OCI-LY7 (cell line): Measurements from ENCODE around the gene FAM168B. TPM values are rescaled to one million over a fixed set of nuclear protein-coding genes. Genes with fewer than 3 reads are reported as not detected.

Experiments
- BruUV-seq: library from RNA; stranded (reverse); fragments of 400-500 nt; replicated peaks from 2 replicates; lab custom pipeline; 2021; lab: Mats Ljungman, UMichigan
- CTCF ChIA-PET: fragments of 300-600 bp; sonication (Branson Sonifier 250); formaldehyde crosslinking; loops from one replicate; lab custom pipeline; 2022; ENCODE audit warnings: antibody characterized with exemption; ENCODE audit not compliant: unreplicated experiment; lab: Charles Lee
- POLR2A ChIA-PET: fragments of 300-600 bp; sonication (Branson Sonifier 250); formaldehyde crosslinking; loops from one replicate; lab custom pipeline; 2022; ENCODE audit warnings: antibody characterized with exemption; lab: Charles Lee
- DNase-seq: peaks from one replicate; pipeline ENCODE4 v3.0.0-alpha.2; 2015; ENCODE audit warnings: low spot score
- H2AFZ ChIP-seq: fragments of 200-600 bp; sonication (generic), shearing (Covaris generic); 2 replicates; pipeline ENCODE4 v1.6.1; 2014; ENCODE audit warnings: mild to moderate bottlenecking, antibody characterized with exemption, low read length, moderate library complexity
- H3K27ac ChIP-seq: fragments of 200-600 bp; sonication (generic); 2 replicates; pipeline ENCODE4 v1.5.1; 2014; ENCODE audit warnings: mixed run types, low read depth, mild to moderate bottlenecking, moderate library complexity, low read length, inconsistent platforms; ENCODE audit not compliant: poor library complexity, severe bottlenecking
- H3K36me3 ChIP-seq: fragments of 200-600 bp; sonication (generic); 2 replicates; pipeline ENCODE4 v1.6.1; 2014; ENCODE audit warnings: mild to moderate bottlenecking, antibody characterized with exemption, low read length, moderate library complexity, mixed read lengths; ENCODE audit not compliant: insufficient read depth
- H3K4me1 ChIP-seq: fragments of 200-600 bp; sonication (generic); 2 replicates; pipeline ENCODE4 v1.5.1; 2014; ENCODE audit warnings: mild to moderate bottlenecking, low read length; ENCODE audit not compliant: insufficient read depth, poor library complexity, severe bottlenecking
- H3K4me2 ChIP-seq: fragments of 200-600 bp; sonication (generic); 2 replicates; pipeline ENCODE4 v1.6.1; 2014; ENCODE audit warnings: mild to moderate bottlenecking, low read length
- H3K4me3 ChIP-seq: fragments of 200-600 bp; sonication (generic); 2 replicates; pipeline ENCODE4 v1.5.1; 2014; ENCODE audit warnings: mild to moderate bottlenecking, low read depth, low read length; ENCODE audit not compliant: poor library complexity, severe bottlenecking
- H3K79me2 ChIP-seq: fragments of 200-600 bp; sonication (generic); 2 replicates; pipeline ENCODE4 v1.6.1; 2016; ENCODE audit warnings: low read depth, mild to moderate bottlenecking, low read length, moderate library complexity, mixed read lengths; ENCODE audit not compliant: insufficient read depth
- H3K9me2 ChIP-seq: fragments of 200-600 bp; sonication (generic); 2 replicates; pipeline ENCODE4 v1.6.1; 2016; ENCODE audit warnings: mild to moderate bottlenecking, low read length, mixed read lengths; ENCODE audit not compliant: insufficient read depth
- H3K9me3 ChIP-seq: fragments of 200-600 bp; sonication (generic); 2 replicates; pipeline ENCODE4 v1.6.1; 2014; ENCODE audit warnings: mild to moderate bottlenecking, mixed run types, low read length, mixed read lengths
- H4K20me1 ChIP-seq: fragments of 200-600 bp; sonication (generic); 2 replicates; pipeline ENCODE4 v1.6.1; 2014; ENCODE audit warnings: mild to moderate bottlenecking, antibody characterized with exemption, low read length, moderate library complexity, mixed read lengths; ENCODE audit not compliant: insufficient read depth
- EZH2phosphoT487 ChIP-seq: fragments of 200-600 bp; sonication (generic); IDR thresholded peaks from 2 replicates; pipeline ENCODE4 v1.6.1; 2018; ENCODE audit warnings: low read depth, borderline replicate concordance, mild to moderate bottlenecking, mixed run types, antibody characterized with exemption, low read length, moderate library complexity, mixed read lengths
- intact Hi-C: fragments of 100-400 bp; cut with micrococcal nuclease; formaldehyde crosslinking; loops from one replicate; pipeline ENCODE4 v1.10.0; 2022; ENCODE audit not compliant: unreplicated experiment
- total RNA-seq, 2 experiments: library from RNA; depleted of rRNA in 1 of 2; stranded (reverse); fragments of >200 nt in 1 of 2; shearing (Covaris generic) in 1 of 2; gene quantifications; 2 replicates each; pipeline ENCODE4 v1.2.3, GENCODE V29; 2014 to 2022
- TF ChIP-seq, protein P1 (sequence below): fragments of 200-600 bp; sonication (generic); conservative IDR thresholded peaks from 2 replicates; pipeline ENCODE4 v1.5.1; 2014; ENCODE audit warnings: mild to moderate bottlenecking, antibody characterized with exemption, low read length, moderate library complexity, mixed read lengths

FAM168B gene
- total RNA-seq, 2 experiments from 2014 or later, result 53.6 to 85.3 TPM

DNA sequence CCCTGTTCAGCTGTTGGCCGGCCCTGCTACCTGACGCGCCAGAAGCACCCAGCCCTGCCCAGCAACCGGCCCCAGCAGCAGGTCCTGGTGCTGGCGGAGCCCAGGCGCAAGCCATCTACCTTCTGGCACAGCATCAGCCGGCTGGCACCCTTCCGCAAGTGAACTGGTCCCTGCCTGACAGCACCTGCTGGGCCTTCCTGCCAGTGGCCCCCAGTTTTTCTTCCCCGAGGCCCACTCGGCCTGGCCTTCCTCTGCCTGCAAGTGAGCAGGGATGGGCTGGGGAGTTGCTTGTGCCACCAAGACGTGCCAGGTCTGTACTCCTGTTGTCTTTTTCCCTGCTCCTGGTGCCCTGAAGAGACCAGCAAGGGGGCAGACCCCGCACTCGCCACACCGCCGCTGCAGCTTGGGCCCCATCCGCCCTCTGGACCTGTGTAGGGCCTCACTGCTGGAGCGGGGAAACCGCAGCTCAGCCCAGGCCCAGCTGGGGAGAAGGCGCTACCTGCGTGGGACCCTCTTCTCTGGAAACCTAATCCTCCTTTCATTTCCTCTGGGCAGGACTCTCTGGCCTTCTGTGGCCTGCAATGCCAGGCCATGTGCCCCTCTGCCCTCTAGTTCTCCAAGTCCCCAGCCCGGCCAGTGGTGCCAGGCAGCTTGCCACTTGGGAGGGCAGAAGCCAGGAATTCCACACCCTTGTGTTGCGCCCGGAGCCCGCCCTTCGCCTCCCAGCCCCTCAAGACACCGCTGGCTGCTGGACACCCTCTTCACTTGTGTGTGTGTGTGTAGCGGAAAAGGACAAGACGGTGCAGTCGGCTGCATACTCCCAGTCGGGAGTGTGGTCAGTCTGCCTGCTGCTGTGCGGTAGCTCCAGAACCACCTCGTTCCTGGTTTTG lies 47.0 kb downstream of the FAM168B start:
- no peak for DNase-seq
- intact Hi-C loops, result no loop called here
- TF ChIP-seq EZH2phosphoT487, result no peak
- TF ChIP-seq, protein P1, sequence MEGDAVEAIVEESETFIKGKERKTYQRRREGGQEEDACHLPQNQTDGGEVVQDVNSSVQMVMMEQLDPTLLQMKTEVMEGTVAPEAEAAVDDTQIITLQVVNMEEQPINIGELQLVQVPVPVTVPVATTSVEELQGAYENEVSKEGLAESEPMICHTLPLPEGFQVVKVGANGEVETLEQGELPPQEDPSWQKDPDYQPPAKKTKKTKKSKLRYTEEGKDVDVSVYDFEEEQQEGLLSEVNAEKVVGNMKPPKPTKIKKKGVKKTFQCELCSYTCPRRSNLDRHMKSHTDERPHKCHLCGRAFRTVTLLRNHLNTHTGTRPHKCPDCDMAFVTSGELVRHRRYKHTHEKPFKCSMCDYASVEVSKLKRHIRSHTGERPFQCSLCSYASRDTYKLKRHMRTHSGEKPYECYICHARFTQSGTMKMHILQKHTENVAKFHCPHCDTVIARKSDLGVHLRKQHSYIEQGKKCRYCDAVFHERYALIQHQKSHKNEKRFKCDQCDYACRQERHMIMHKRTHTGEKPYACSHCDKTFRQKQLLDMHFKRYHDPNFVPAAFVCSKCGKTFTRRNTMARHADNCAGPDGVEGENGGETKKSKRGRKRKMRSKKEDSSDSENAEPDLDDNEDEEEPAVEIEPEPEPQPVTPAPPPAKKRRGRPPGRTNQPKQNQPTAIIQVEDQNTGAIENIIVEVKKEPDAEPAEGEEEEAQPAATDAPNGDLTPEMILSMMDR, result no peak
- Histone ChIP-seq H3K4me3 (no peak overlapping the region), H3K4me1 (peaks cover 18% of the 10 kb centered on the region), H3K4me2 (no peak overlapping the region), H3K79me2 (no peaks in the 10 kb centered on the region), H4K20me1 (peaks cover 7% of the 10 kb centered on the region; the same call in 1 of the 2 replicates), H2AFZ (no peak overlapping the region), H3K9me3 (no peaks in the 10 kb centered on the region), H3K27ac (no peak overlapping the region), H3K9me2 (no peaks in the 10 kb centered on the region), H3K36me3 (peaks cover 46% of the 10 kb centered on the region)
- BruUV-seq, result no TSS peak
- CTCF ChIA-PET, result no interaction called here
- POLR2A ChIA-PET, result no interaction called here

DNA sequence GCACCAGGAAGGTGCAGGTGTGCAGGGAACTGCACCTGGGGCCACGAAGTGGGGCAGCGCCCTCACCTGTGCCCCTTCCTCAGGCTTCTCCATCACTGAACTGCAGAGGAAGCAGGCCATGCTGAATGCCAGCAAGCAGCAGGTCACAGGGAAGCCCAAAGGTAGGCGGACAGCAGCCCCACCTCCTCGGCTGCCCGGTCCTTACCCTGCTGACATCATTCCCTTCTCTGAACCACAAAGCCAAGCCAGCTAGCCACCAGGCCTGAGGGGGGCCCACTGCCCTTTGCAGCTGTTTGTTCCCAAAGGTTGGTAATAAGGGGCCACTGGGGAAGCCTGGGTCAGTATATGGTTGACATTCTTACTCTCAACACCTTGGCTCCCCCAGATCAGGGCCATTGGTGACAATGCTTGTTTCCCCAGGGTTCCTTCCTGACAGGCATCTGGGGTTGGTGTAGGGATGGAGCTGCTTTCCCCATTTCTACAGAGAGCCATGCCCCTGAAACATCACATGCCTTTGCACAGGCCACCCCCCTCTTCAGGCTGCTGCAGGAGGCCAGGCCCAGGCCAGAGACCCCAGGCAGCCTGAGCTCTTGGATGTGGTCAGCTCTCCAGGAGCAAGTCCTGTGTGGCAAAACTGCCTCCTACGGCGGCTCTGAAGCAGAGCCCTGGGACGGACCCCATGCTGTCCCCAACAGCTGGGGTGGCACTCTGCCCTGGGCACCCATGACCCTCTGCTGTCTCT lies 47.8 kb downstream of the FAM168B start:
- BruUV-seq, result no TSS peak

More for the DNA sequence above, 47.8 kb downstream of the FAM168B start:
- H3K4me1 ChIP-seq, result peaks cover 14% of the 10 kb centered on the region
- intact Hi-C loops, result no loop called here
- H4K20me1 ChIP-seq, result peaks cover 7% of the 10 kb centered on the region; the same call in 1 of the 2 replicates
- H3K4me2 ChIP-seq, result no peak overlapping the region
- H2AFZ ChIP-seq, result no peak overlapping the region
- no peak overlapping the region for H3K4me3 ChIP-seq
- no peaks in the 10 kb centered on the region for H3K9me3 ChIP-seq
- H3K27ac ChIP-seq, result no peak overlapping the region
- H3K36me3 ChIP-seq, result peaks cover 38% of the 10 kb centered on the region
- no peaks in the 10 kb centered on the region for H3K9me2 ChIP-seq
- ChIA-PET POLR2A (no interaction called here), CTCF (no interaction called here)
- no peaks in the 10 kb centered on the region for H3K79me2 ChIP-seq
- DNase-seq, result no peak
- TF ChIP-seq, protein P1, result no peak
- TF ChIP-seq EZH2phosphoT487, result no peak
